Parathyroid adenoma (tissue), 2 donors: ENCODE data around the gene SPATA24.
"Not testable (repeated sequence)": the region's sequence is repeated elsewhere in the genome, so short reads cannot be mapped to it uniquely, and the experiment has no call there.

Experiments used
- H2AFZ ChIP-seq: fragments of 300-600 bp; sonication (generic); one replicate; pipeline ENCODE4 v1.7.0; 2017; ENCODE audit warnings: antibody characterized with exemption, mild to moderate bottlenecking
- H3K27ac ChIP-seq: fragments of 300-600 bp; sonication (generic); one replicate; pipeline ENCODE4 v1.7.0; 2017
- H3K27me3 ChIP-seq: fragments of 300-600 bp; sonication (generic); one replicate; pipeline ENCODE4 v1.7.0; 2017; ENCODE audit warnings: low read length; ENCODE audit not compliant: control insufficient read depth, insufficient read depth
- H3K36me3 ChIP-seq: fragments of 300-600 bp; sonication (generic); one replicate; pipeline ENCODE4 v1.7.0; 2017; ENCODE audit warnings: low read length; ENCODE audit not compliant: control insufficient read depth, insufficient read depth
- H3K4me1 ChIP-seq: fragments of 300-600 bp; sonication (generic); one replicate; pipeline ENCODE4 v1.7.0; 2017; ENCODE audit warnings: control low read depth
- H3K4me2 ChIP-seq: fragments of 300-600 bp; sonication (generic); one replicate; pipeline ENCODE4 v1.7.0; 2017; ENCODE audit warnings: low read length
- H3K4me3 ChIP-seq: fragments of 300-600 bp; sonication (generic); one replicate; pipeline ENCODE4 v1.7.0; 2017; ENCODE audit warnings: low read depth, low read length
- H3K79me2 ChIP-seq: fragments of 300-600 bp; sonication (generic); one replicate; pipeline ENCODE4 v1.7.0; 2017; ENCODE audit warnings: control low read depth
- H3K9ac ChIP-seq: fragments of 300-600 bp; sonication (generic); one replicate; pipeline ENCODE4 v1.7.0; 2017; ENCODE audit warnings: mild to moderate bottlenecking
- H3K9me3 ChIP-seq: fragments of 300-600 bp; sonication (generic); one replicate; pipeline ENCODE4 v1.7.0; 2017; ENCODE audit warnings: low read length; ENCODE audit not compliant: control insufficient read depth
- CTCF ChIP-seq: fragments of 300-600 bp; sonication (generic); IDR thresholded peaks from one replicate; pipeline ENCODE4 v1.7.0; 2017; ENCODE audit warnings: antibody characterized with exemption, mild to moderate bottlenecking
- donor health status: primary hyperparathyroidism.

Gene SPATA24

DNA sequence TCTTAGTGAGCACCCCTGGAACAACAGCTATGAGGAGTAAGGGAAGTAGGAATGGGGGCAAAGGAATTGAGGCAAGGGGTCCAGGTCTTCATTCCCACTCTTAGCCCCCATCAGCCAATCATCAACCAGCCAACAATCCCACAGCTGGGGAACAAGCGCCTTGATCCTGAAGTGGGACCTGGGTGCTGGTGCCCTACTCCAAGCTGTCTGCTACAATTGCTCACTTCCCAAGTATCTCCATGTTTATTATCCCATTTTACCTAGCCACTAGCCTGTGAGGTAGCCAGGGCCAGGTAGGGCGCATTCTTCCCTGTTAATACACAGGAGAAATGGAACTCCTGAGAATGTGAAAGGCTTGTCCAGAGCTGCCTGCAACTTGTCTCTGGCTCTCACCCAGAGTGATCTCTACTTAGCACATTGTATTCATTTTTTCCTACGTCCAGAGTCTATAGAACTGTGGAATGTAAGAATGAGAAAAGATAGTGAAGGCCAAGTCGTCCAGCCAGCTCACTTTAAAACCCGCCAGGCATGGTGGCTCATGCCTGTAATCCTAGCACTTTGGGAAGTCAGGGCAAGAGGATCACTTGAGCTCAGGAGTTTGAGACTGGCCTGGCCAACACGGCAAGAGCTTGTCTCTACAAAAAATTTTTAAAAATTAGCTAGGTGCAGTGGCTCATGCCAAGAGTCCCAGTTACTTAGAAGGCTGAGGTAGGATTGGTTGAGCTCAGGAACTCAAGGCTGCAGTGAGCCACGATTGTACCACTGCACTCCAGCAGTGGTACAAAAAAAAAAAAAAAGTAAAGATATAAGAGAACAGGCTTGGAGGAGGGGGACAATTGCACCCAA lies 41.7 kb upstream of the SPATA24 start:
- Histone ChIP-seq H2AFZ (no peak overlapping the region), H3K4me1 (no peaks in the 10 kb centered on the region), H3K4me2 (no peak overlapping the region), H3K4me3 (no peak overlapping the region), H3K27me3 (no peaks in the 10 kb centered on the region), H3K79me2 (no peaks in the 10 kb centered on the region), H3K27ac (no peak overlapping the region), H3K36me3 (no peaks in the 10 kb centered on the region), H3K9me3 (no peaks in the 10 kb centered on the region), H3K9ac (no peak overlapping the region)
- no peak for TF ChIP-seq CTCF

DNA sequence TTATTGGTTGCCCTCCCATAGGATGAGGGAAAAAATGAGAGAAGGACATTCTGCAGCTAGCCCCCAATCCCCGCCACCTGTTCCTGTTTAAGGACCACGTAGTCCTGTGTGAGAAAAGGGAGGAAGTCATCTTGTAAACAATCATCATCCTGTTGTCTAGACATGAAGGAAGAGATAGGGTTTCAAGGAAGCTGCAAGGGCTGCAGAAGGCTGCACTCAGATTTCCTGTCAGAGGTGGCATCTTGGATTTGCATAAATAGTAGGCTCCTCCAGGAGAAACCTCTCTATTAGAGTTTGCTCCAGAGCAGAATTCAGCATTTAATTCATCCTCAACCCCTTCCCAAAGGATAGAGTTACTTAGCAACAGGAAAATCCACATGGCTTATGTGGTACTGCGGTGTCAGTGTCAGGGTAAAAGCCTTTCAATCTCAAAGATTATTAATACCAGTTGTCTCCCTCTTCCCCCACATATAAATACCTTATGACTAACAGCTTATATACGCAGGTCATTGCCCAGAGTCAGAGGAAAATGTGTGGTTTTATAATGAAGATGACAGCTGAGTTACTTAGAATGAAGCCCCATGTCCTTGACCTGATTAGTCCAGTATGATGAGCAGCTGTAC lies 40.1 kb upstream of the SPATA24 start:
- H3K27ac ChIP-seq, result no peak overlapping the region
- no peak for TF ChIP-seq CTCF
- H3K36me3 ChIP-seq, result no peaks in the 10 kb centered on the region
- no peak overlapping the region for H3K4me2 ChIP-seq
- H3K9ac ChIP-seq, result no peak overlapping the region
- H3K9me3 ChIP-seq, result no peaks in the 10 kb centered on the region
- H3K27me3 ChIP-seq, result no peaks in the 10 kb centered on the region
- H2AFZ ChIP-seq, result no peak overlapping the region
- no peak overlapping the region for H3K4me3 ChIP-seq
- peaks cover 4% of the 10 kb centered on the region for H3K4me1 ChIP-seq
- H3K79me2 ChIP-seq, result no peaks in the 10 kb centered on the region

- H3K4me3 ChIP-seq, H3K4me1 ChIP-seq, H3K36me3 ChIP-seq, H3K27me3 ChIP-seq, H3K9me3 ChIP-seq, H3K27ac ChIP-seq, H3K4me2 ChIP-seq, H2AFZ ChIP-seq, H3K79me2 ChIP-seq, H3K9ac ChIP-seq: not testable (repeated sequence)
These were observed 36.5 kb upstream of the SPATA24 start for GRCh38 chr5:139440416-139440815.

DNA sequence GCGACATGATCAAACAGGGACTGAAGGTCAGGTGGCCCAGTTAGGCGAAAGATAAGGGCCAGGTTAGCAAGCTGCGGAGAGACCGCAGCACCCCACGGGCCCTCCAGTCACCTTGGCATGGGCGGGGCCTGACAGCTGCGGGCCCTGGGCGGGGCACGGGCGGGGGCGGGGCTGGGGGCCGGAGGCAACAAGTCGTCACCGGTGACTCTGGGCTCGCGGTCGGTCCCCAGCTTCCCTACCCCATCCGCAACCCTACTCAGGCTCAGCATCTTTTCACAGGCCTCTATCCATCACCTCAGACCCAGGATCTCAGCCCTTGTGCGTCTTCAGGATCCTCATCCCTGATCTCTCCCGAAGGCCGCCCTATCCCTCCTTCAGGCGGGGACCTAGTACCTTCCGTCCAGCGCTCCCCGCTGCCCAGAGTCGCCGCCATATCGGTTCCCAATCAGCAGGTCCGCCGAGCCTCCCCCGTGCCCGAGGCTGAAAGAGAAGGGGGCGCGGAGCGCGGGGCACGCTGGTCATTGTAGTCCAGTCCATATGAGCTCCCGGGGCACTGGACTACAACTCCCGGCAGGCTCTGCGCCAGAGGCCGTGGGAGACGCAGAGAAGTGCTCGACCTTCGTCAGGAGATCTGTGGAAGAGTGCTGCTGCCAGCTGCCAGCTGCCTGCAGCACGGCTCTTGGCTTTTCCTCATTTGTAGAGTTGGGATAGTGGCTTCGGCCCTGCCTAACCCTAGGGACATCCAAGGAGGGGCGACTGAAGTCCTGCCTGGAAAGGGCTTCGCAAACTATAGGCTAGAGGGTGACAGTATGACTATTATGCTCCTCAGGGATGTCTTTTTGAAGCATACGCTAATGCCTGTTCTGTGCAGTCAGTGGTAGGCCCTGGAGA lies 35.4 kb upstream of the SPATA24 start, which contains the start of gene DNAJC18:
TSS of gene DNAJC18 (minus strand) at position 513 of the 891 bp plus-strand sequence. CDS start at position 433, 80 bp downstream.
- peak within 1 kb of the TSS; percentile 100 for H3K4me2 ChIP-seq
- no peaks in the 10 kb centered on the region for H3K79me2 ChIP-seq
- H3K27ac ChIP-seq, result peak within 1 kb of the TSS; percentile 83
- no peak within 1 kb of the TSS for H3K9ac ChIP-seq
- peak; percentile 6 for TF ChIP-seq CTCF
- peak within 1 kb of the TSS; percentile 99 for H2AFZ ChIP-seq
- peaks cover 7% of the 10 kb centered on the region for H3K4me1 ChIP-seq
- H3K36me3 ChIP-seq, result no peaks in the 10 kb centered on the region
- H3K4me3 ChIP-seq, result peak within 1 kb of the TSS; percentile 100
- no peaks in the 10 kb centered on the region for H3K9me3 ChIP-seq
- H3K27me3 ChIP-seq, result no peaks in the 10 kb centered on the region

GRCh38 chr5:139438707-139439012 lies 34.8 kb upstream of the SPATA24 start:
- H3K79me2 ChIP-seq, result no peaks in the 10 kb centered on the region
- H2AFZ ChIP-seq, result peak overlapping the region; percentile 99
- TF ChIP-seq CTCF, result no peak
- peak overlapping the region; percentile 100 for H3K4me3 ChIP-seq
- no peak overlapping the region for H3K9ac ChIP-seq
- H3K4me1 ChIP-seq, result peaks cover 7% of the 10 kb centered on the region
- peak overlapping the region; percentile 100 for H3K4me2 ChIP-seq
- H3K27ac ChIP-seq, result peak overlapping the region; percentile 48
- no peaks in the 10 kb centered on the region for H3K36me3 ChIP-seq
- no peaks in the 10 kb centered on the region for H3K9me3 ChIP-seq
- no peaks in the 10 kb centered on the region for H3K27me3 ChIP-seq
